Osteoblast (primary cell): ENCODE results near the gene SMIM31. TPM values are rescaled to one million over a fixed set of nuclear protein-coding genes. Genes with fewer than 3 reads are reported as not detected.

Experiments
- DNase-seq: peaks from one replicate; pipeline ENCODE4 v3.0.0; 2011; ENCODE audit warnings: low spot score, mixed read lengths; ENCODE audit not compliant: insufficient read length; ENCODE audit errors: missing footprints
- H2AFZ ChIP-seq: 2 replicates; pipeline ENCODE4 v1.6.0; 2011; ENCODE audit warnings: mild to moderate bottlenecking, low read length
- H3K27ac ChIP-seq: 2 replicates; pipeline ENCODE4 v1.5.1; 2011; ENCODE audit warnings: mild to moderate bottlenecking, low read depth, low read length, moderate library complexity
- H3K27me3 ChIP-seq: 2 replicates; pipeline ENCODE4 v1.6.0; 2012; ENCODE audit warnings: mild to moderate bottlenecking, control low read depth, inconsistent platforms, low read length, moderate library complexity; ENCODE audit not compliant: insufficient read depth
- H3K36me3 ChIP-seq: 2 replicates; pipeline ENCODE4 v1.5.1; 2011; ENCODE audit warnings: mild to moderate bottlenecking, low read length, control low read depth, moderate library complexity; ENCODE audit not compliant: insufficient read depth
- H3K4me1 ChIP-seq: 2 replicates; pipeline ENCODE4 v1.5.1; 2011; ENCODE audit warnings: mild to moderate bottlenecking, low read length, control low read depth, moderate library complexity; ENCODE audit not compliant: insufficient read depth
- H3K4me2 ChIP-seq: 2 replicates; pipeline ENCODE4 v1.6.0; 2011; ENCODE audit warnings: mild to moderate bottlenecking, low read length; ENCODE audit not compliant: insufficient read depth
- H3K4me3 ChIP-seq: fragments of 200-600 bp; sonication (generic); 3 replicates; pipeline ENCODE4 v1.5.1; 2012; ENCODE audit warnings: mild to moderate bottlenecking, low read length, inconsistent platforms; ENCODE audit not compliant: insufficient read depth
- H3K79me2 ChIP-seq: 2 replicates; pipeline ENCODE4 v1.6.0; 2012; ENCODE audit warnings: mild to moderate bottlenecking, low read length, control low read depth, inconsistent platforms; ENCODE audit not compliant: insufficient read depth
- H3K9me3 ChIP-seq: 2 replicates; pipeline ENCODE4 v1.5.1; 2011; ENCODE audit warnings: low read depth, low read length, control low read depth
- H4K20me1 ChIP-seq: 2 replicates; pipeline ENCODE4 v1.6.0; 2012; ENCODE audit warnings: mild to moderate bottlenecking, low read length, control low read depth; ENCODE audit not compliant: insufficient read depth
- CTCF ChIP-seq: IDR thresholded peaks from 2 replicates; pipeline ENCODE4 v1.5.1; 2011; ENCODE audit warnings: mild to moderate bottlenecking, low read depth, low read length, moderate library complexity; ENCODE audit errors: extremely low read depth
- total RNA-seq: library from RNA; depleted of rRNA; stranded (reverse); fragments of >200 nt; gene quantifications from 2 replicates; pipeline ENCODE4 v1.2.3, GENCODE V29; 2012

Gene SMIM31
- total RNA-seq, result not detected in 2 replicates

GRCh38 chr4:164753873-164754488 is at the start of gene SMIM31:
TSS of gene SMIM31 (plus strand) at chr4:164754131. CDS start at chr4:164770444, 16,313 bp downstream.
- H3K4me3 ChIP-seq, result no peak within 1 kb of the TSS
- no peak within 1 kb of the TSS for H3K4me2 ChIP-seq
- no peak within 1 kb of the TSS for H3K27ac ChIP-seq
- no peaks in the 10 kb centered on the region for H4K20me1 ChIP-seq
- H3K79me2 ChIP-seq, result no peaks in the 10 kb centered on the region
- H3K27me3 ChIP-seq, result no peaks in the 10 kb centered on the region
- no peaks in the 10 kb centered on the region for H3K9me3 ChIP-seq
- H3K4me1 ChIP-seq, result no peaks in the 10 kb centered on the region
- no peak within 1 kb of the TSS for H2AFZ ChIP-seq
- no peak for TF ChIP-seq CTCF
- no peaks in the 10 kb centered on the region for H3K36me3 ChIP-seq
- DNase-seq, result no peak

DNA sequence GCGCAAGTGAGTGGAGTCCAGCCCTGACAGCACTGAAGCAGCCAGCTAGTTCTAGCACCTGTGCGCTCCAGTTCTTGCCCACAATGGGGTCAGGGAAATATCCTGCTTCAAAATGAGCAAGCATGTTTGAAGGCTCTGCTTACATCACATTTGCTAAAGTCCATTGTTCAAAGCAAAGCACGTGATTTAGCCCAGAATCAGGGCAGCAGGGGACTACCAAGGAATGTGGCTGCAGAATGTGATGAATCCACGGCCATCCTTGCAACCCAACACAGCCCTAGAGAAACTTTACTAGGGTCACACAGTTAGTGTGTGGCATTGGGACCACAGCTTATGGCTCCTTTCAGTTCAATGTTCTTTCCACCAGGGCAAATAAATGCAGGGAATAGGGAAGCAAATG is 47.3 kb upstream of the SMIM31 start:
- no peak overlapping the region for H2AFZ ChIP-seq
- no peak overlapping the region for H3K4me2 ChIP-seq
- no peak for TF ChIP-seq CTCF
- no peak overlapping the region for H3K4me3 ChIP-seq
- no peaks in the 10 kb centered on the region for H3K36me3 ChIP-seq
- no peaks in the 10 kb centered on the region for H3K4me1 ChIP-seq
- no peaks in the 10 kb centered on the region for H3K79me2 ChIP-seq
- H3K27me3 ChIP-seq, result no peaks in the 10 kb centered on the region
- no peaks in the 10 kb centered on the region for H4K20me1 ChIP-seq
- no peak for DNase-seq
- H3K9me3 ChIP-seq, result no peaks in the 10 kb centered on the region
- no peak overlapping the region for H3K27ac ChIP-seq

GRCh38 chr4:164716901-164717300 is 37.0 kb upstream of the SMIM31 start:
- no peak for TF ChIP-seq CTCF
- Histone ChIP-seq H2AFZ (no peak overlapping the region), H3K27ac (no peak overlapping the region), H3K9me3 (no peaks in the 10 kb centered on the region), H3K4me2 (no peak overlapping the region), H3K27me3 (no peaks in the 10 kb centered on the region), H3K4me3 (no peak overlapping the region), H3K36me3 (no peaks in the 10 kb centered on the region), H4K20me1 (no peaks in the 10 kb centered on the region), H3K4me1 (no peaks in the 10 kb centered on the region), H3K79me2 (no peaks in the 10 kb centered on the region)
- DNase-seq, result no peak

DNA sequence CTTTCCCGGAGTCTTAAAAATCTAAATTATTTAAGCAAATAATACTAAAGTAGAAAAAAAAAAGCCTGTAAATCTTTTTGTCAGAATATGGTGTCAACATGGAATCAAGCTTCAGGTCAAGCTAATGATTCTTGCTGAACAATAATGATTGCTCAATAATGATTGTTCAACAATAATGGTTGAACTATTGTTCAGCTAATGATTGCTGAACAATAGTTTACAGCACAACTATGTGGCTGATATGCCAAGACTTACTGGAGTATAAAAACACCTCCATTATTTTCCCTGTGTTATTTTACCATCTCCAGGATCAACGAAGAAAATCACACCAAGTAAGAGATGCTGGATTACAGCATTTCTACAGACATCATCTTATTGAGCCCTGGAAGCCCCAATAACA is 35.1 kb upstream of the SMIM31 start:
- H3K27me3 ChIP-seq, result no peaks in the 10 kb centered on the region
- H3K36me3 ChIP-seq, result no peaks in the 10 kb centered on the region
- TF ChIP-seq CTCF, result no peak
- H3K27ac ChIP-seq, result no peak overlapping the region
- H3K4me3 ChIP-seq, result no peak overlapping the region
- H3K4me1 ChIP-seq, result no peaks in the 10 kb centered on the region
- no peaks in the 10 kb centered on the region for H4K20me1 ChIP-seq
- no peaks in the 10 kb centered on the region for H3K9me3 ChIP-seq
- no peak overlapping the region for H2AFZ ChIP-seq
- no peak overlapping the region for H3K4me2 ChIP-seq
- H3K79me2 ChIP-seq, result no peaks in the 10 kb centered on the region
- DNase-seq, result peak; percentile 31
